ENCODE results near the gene DLG2.
"Not testable (repeated sequence)": the region's sequence is repeated elsewhere in the genome, so short reads cannot be mapped to it uniquely, and the experiment has no call there.

The DLG2 gene
- total RNA-seq = 4.0 to 4.6 (median 4.5) reads per million in 3 donors

DNA sequence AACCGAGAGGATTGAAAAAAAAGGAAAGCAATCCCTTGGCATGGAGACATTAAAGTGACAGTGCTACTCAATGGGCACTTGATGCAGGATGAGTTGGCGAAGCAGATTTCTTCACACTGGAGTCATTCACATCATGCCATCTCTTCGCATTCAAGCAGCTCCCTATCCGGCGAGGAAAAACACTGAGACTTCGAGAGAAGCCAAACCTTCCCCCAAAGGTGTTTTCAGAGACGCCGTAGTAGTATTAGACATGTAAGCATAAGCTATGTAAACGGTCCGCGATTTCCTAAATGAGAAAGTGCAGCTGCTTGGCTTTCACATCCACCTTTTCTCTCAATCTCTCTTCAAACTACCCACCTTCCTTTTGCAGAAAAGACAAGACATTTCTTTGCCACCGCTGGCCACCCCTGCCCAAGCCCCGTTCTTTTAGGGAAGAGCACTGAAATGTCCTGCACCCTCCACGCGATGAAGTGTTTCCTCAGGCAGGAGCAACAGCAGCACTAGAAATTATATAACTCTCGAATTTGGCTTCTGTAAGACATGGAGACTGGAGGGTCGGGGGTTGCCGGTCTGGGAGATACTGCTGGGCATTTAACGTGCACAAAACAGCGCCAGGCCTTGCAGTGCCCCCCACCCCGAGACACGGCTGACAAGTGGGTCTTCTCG is at the start of gene DLG2:
DLG2 (minus strand) TSS at position 13 of the 666 bp plus-strand sequence.
- Histone ChIP-seq H3K9me3 (ENCODE audit: control insufficient read depth, low read length) (no peaks in the 10 kb centered on the region), H3K27me3 (replicated peaks; ENCODE audit: control insufficient read depth, insufficient read depth, low read length, poor library complexity, severe bottlenecking) (no peaks in the 10 kb centered on the region), H3K27ac (ENCODE audit: insufficient read depth, low read length, poor library complexity, severe bottlenecking) (peak within 1 kb of the TSS; percentile 78), H3K4me3 (ENCODE audit: insufficient read depth, low read depth, low read length, poor library complexity, severe bottlenecking) (peak within 1 kb of the TSS; percentile 71), H3K36me3 (ENCODE audit: control insufficient read depth, insufficient read depth, low read length) (no peaks in the 10 kb centered on the region), H3K4me1 (ENCODE audit: control insufficient read depth, insufficient read depth, low read length, poor library complexity, severe bottlenecking) (peaks cover 9% of the 10 kb centered on the region)
- no peak for DNase-seq

GRCh38 chr11:85673393-85673792 is 46.2 kb upstream of the DLG2 start:
- Histone ChIP-seq H3K4me3 (ENCODE audit: insufficient read depth, low read depth, low read length, poor library complexity, severe bottlenecking) (no peak overlapping the region), H3K36me3 (ENCODE audit: control insufficient read depth, insufficient read depth, low read length) (no peaks in the 10 kb centered on the region), H3K27ac (ENCODE audit: insufficient read depth, low read length, poor library complexity, severe bottlenecking) (no peak overlapping the region), H3K4me1 (ENCODE audit: control insufficient read depth, insufficient read depth, low read length, poor library complexity, severe bottlenecking) (no peaks in the 10 kb centered on the region), H3K9me3 (ENCODE audit: control insufficient read depth, low read length) (no peaks in the 10 kb centered on the region), H3K27me3 (replicated peaks; ENCODE audit: control insufficient read depth, insufficient read depth, low read length, poor library complexity, severe bottlenecking) (no peaks in the 10 kb centered on the region)
- no peak for DNase-seq

GRCh38 chr11:85672105-85672902 is 45.2 kb upstream of the DLG2 start:
- no peak overlapping the region for H3K4me3 ChIP-seq (ENCODE audit: insufficient read depth, low read depth, low read length, poor library complexity, severe bottlenecking)
- no peaks in the 10 kb centered on the region for H3K9me3 ChIP-seq (ENCODE audit: control insufficient read depth, low read length)
- H3K27me3 ChIP-seq (replicated peaks; ENCODE audit: control insufficient read depth, insufficient read depth, low read length, poor library complexity, severe bottlenecking) = no peaks in the 10 kb centered on the region
- no peaks in the 10 kb centered on the region for H3K36me3 ChIP-seq (ENCODE audit: control insufficient read depth, insufficient read depth, low read length)
- no peak overlapping the region for H3K27ac ChIP-seq (ENCODE audit: insufficient read depth, low read length, poor library complexity, severe bottlenecking)
- no peaks in the 10 kb centered on the region for H3K4me1 ChIP-seq (ENCODE audit: control insufficient read depth, insufficient read depth, low read length, poor library complexity, severe bottlenecking)
- DNase-seq = no peak

DNA sequence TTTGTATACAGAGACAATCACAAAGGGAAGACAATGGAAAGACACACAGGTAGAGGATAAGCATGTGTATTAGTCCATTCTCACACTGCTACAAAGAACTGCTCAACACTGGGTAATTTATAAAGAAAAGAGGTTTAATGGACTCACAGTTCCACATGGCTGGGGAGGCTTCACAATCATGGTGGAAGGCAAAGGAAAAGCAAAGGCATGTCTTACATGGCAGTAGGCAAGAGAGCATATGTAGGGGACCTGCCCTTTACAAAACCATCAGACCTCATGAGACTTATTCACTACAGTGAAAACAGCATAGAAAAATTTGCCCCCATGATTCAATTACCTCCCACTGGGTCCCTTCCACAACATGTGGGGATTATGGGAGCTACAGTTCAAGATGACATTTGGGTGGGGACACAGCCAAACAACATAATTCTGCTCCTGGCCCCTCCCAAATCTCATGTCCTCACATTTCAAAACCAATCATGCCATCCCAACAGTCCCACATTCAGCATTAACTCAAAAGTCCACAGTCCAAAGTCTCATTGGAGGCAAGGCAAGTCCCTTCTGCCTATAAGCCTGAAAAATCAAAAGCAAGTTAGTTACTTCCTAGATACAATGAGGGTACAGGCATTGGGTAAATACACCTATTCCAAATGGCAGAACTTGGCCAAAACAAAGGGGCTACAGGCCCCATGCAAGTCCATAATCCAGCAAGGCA is 44.0 kb upstream of the DLG2 start:
- H3K4me3 ChIP-seq (ENCODE audit: insufficient read depth, low read depth, low read length, poor library complexity, severe bottlenecking); H3K9me3 ChIP-seq (ENCODE audit: control insufficient read depth, low read length); DNase-seq: not testable (repeated sequence)

GRCh38 chr11:85668157-85668556 is 41.0 kb upstream of the DLG2 start:
- Histone ChIP-seq H3K4me3 (ENCODE audit: insufficient read depth, low read depth, low read length, poor library complexity, severe bottlenecking) (no peak overlapping the region), H3K9me3 (ENCODE audit: control insufficient read depth, low read length) (no peaks in the 10 kb centered on the region), H3K27ac (ENCODE audit: insufficient read depth, low read length, poor library complexity, severe bottlenecking) (no peak overlapping the region), H3K36me3 (ENCODE audit: control insufficient read depth, insufficient read depth, low read length) (no peaks in the 10 kb centered on the region), H3K27me3 (replicated peaks; ENCODE audit: control insufficient read depth, insufficient read depth, low read length, poor library complexity, severe bottlenecking) (no peaks in the 10 kb centered on the region), H3K4me1 (ENCODE audit: control insufficient read depth, insufficient read depth, low read length, poor library complexity, severe bottlenecking) (peaks cover 3% of the 10 kb centered on the region)
- DNase-seq = no peak

More for the DNA sequence above, 44.0 kb upstream of the DLG2 start:
- not testable (repeated sequence) for H3K27me3 ChIP-seq (replicated peaks; ENCODE audit: control insufficient read depth, insufficient read depth, low read length, poor library complexity, severe bottlenecking); H3K36me3 ChIP-seq (ENCODE audit: control insufficient read depth, insufficient read depth, low read length); H3K27ac ChIP-seq (ENCODE audit: insufficient read depth, low read length, poor library complexity, severe bottlenecking); H3K4me1 ChIP-seq (ENCODE audit: control insufficient read depth, insufficient read depth, low read length, poor library complexity, severe bottlenecking)

DNA sequence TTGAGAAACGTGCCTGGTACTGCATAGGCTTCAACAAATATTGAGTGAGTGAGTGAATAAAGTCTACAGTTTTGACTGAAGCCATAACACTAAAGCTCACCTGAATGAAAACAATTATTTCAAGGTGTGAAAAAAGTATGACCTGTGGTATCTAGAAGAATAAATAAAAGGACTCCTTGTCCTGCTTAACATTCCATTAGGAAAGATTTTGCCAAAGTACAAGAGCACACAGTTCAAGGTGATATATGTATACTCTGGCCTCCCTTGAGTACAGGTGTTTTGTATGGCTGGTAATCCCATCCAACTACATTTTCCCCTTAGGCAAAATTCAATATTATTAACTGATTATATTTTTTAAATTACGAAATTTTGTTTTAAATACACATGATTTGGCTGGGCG is 39.5 kb upstream of the DLG2 start:
- H3K4me3 ChIP-seq (ENCODE audit: insufficient read depth, low read depth, low read length, poor library complexity, severe bottlenecking) = no peak overlapping the region
- no peak overlapping the region for H3K27ac ChIP-seq (ENCODE audit: insufficient read depth, low read length, poor library complexity, severe bottlenecking)
- peaks cover 6% of the 10 kb centered on the region for H3K4me1 ChIP-seq (ENCODE audit: control insufficient read depth, insufficient read depth, low read length, poor library complexity, severe bottlenecking)
- no peaks in the 10 kb centered on the region for H3K36me3 ChIP-seq (ENCODE audit: control insufficient read depth, insufficient read depth, low read length)
- DNase-seq = no peak
- H3K9me3 ChIP-seq (ENCODE audit: control insufficient read depth, low read length) = no peaks in the 10 kb centered on the region
- H3K27me3 ChIP-seq (replicated peaks; ENCODE audit: control insufficient read depth, insufficient read depth, low read length, poor library complexity, severe bottlenecking) = no peaks in the 10 kb centered on the region

GRCh38 chr11:85665733-85666132 is 38.6 kb upstream of the DLG2 start:
- Histone ChIP-seq H3K4me1 (ENCODE audit: control insufficient read depth, insufficient read depth, low read length, poor library complexity, severe bottlenecking) (peaks cover 12% of the 10 kb centered on the region), H3K4me3 (ENCODE audit: insufficient read depth, low read depth, low read length, poor library complexity, severe bottlenecking) (peak overlapping the region; percentile 92), H3K36me3 (ENCODE audit: control insufficient read depth, insufficient read depth, low read length) (no peaks in the 10 kb centered on the region), H3K27me3 (replicated peaks; ENCODE audit: control insufficient read depth, insufficient read depth, low read length, poor library complexity, severe bottlenecking) (no peaks in the 10 kb centered on the region), H3K27ac (ENCODE audit: insufficient read depth, low read length, poor library complexity, severe bottlenecking) (peak overlapping the region; percentile 97), H3K9me3 (ENCODE audit: control insufficient read depth, low read length) (no peaks in the 10 kb centered on the region)
- no peak for DNase-seq

- Histone ChIP-seq H3K4me3 (ENCODE audit: insufficient read depth, low read depth, low read length, poor library complexity, severe bottlenecking) (peak within 1 kb of the TSS; percentile 92), H3K27me3 (replicated peaks; ENCODE audit: control insufficient read depth, insufficient read depth, low read length, poor library complexity, severe bottlenecking) (no peaks in the 10 kb centered on the region), H3K36me3 (ENCODE audit: control insufficient read depth, insufficient read depth, low read length) (peaks cover 3% of the 10 kb centered on the region), H3K27ac (ENCODE audit: insufficient read depth, low read length, poor library complexity, severe bottlenecking) (peak within 1 kb of the TSS; percentile 97), H3K9me3 (ENCODE audit: control insufficient read depth, low read length) (no peaks in the 10 kb centered on the region), H3K4me1 (ENCODE audit: control insufficient read depth, insufficient read depth, low read length, poor library complexity, severe bottlenecking) (peaks cover 12% of the 10 kb centered on the region)
- peak; percentile 82 to 88 (median 86) for DNase-seq
Measured at GRCh38 chr11:85664615-85665481, 37.7 kb upstream of the DLG2 start, which contains the start of gene CREBZF. CREBZF (minus strand) TSS chr11:85665129; CDS start chr11:85664875, 254 bp downstream.

All from effector memory CD4-positive, alpha-beta T cell (primary cell).